Stimulated activated CD8-positive, alpha-beta memory T cell treated with anti-CD3 and anti-CD28 coated beads, Interleukin-15, amount 100 ng/mL, for 1 hour (primary cell): ENCODE data around the gene TMEM121B.

Experiments
- DNase-seq: peaks from one replicate; pipeline ENCODE4 v3.0.0-alpha.2; 2020; ENCODE audit warnings: low read depth

The TMEM121B gene

DNA sequence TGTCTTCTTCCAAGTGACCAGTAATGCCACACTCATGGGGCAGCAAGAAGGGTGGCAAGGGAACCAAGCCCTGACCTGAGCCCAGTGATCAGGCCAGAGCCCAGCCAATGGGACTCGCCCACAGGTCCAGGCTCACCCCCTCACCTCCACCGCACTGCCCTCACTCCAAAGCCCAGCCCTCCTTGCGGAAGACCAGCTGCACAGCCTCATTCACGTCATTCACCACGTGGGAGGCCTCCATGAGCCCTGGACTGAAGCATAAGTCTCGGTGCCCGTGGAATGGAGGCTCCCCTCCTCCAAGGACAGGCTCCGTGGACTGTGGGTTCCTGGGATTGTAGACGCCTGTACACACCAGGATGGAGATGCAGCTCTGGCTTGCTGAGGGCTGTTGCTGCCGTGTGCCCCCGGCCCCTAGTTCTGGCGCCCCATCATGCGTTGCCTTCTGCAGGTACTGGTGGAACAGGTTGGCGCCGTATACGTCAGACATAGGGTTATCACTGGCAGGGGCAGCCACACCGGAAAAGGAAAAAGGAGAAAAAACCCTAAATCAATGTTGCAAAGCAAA lies 16.8 kb upstream of the TMEM121B start:
- DNase-seq: no peak

GRCh38 chr22:17137170-17137569 lies 16.0 kb upstream of the TMEM121B start:
- DNase-seq: no peak

- no peak for DNase-seq
These were observed 14.1 kb upstream of the TMEM121B start for GRCh38 chr22:17135153-17135760.

- DNase-seq: no peak
These were observed 12.0 kb upstream of the TMEM121B start for GRCh38 chr22:17133137-17133536.

- DNase-seq: no peak
These were observed 11.0 kb upstream of the TMEM121B start for GRCh38 chr22:17132112-17132511.

DNA sequence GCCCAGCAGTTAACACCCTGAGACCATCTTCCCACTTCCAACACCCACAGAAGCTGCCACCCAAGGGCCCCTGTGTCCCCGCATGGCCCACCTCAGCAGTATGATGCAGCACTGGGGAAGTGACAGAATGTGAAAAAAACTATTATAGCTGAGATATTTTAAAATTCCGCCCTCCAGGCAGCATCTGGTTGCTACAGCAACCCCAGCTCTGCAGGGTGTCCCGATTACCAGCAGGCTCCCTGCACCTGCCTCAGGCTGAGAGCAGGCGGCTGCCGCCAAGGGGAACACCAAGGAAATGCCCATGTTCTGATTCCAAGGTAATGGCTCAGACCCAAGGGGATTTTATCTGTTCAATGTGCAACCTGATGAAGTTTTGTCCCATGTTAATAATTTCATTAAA lies 10.5 kb upstream of the TMEM121B start:
- DNase-seq: no peak

- DNase-seq: no peak
These were observed 9.0 kb upstream of the TMEM121B start for GRCh38 chr22:17130199-17130598.

- no peak for DNase-seq
These were observed 388 bp downstream of the TMEM121B start for GRCh38 chr22:17120711-17121232.

DNA sequence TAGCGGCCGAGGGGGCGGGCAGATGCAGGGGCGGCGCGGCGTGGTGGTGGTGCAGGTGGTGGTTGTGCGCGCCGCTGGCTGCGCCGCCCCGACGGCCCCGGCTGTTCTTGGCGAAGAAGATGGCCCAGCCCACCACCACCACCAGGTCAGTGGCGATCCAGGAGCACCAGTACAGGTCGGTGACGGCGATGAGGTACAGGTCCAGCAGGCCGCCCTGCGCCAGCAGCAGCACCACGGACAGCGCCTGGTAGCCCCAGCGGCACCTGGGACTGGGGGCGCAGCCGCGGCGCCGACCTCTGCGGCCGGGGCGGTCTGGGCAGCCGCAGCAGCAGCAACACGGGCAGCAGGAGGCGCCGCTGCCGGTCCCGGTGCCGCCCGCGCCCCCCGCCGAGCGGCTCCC lies 879 bp downstream of the TMEM121B start:
- no peak for DNase-seq

- DNase-seq: no peak
These were observed 1.5 kb downstream of the TMEM121B start for GRCh38 chr22:17119481-17120202.

DNA sequence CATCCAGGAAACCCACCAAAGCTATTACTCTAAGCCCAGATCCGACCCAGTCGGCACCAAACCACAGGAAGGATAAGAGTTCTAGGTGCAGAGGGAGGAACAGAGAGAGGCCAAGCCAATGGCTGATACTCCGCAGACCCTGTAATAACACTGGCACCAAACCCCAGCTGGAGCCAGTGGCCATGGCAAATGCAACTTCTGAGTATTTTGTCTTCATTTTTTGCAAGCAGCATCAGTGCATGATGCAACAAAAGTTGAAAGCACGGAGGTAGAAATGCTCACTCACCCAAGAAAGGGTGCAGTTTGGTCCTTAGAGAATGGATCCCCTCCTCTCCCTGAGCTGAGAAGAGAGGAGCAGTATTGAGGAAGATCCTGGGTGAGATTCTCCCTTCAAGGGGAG lies 2.8 kb downstream of the TMEM121B start:
- DNase-seq: no peak

- no peak for DNase-seq
These were observed 3.3 kb downstream of the TMEM121B start for GRCh38 chr22:17117890-17118289.

- DNase-seq: no peak
These were observed 3.8 kb downstream of the TMEM121B start for GRCh38 chr22:17117400-17117799.

DNA sequence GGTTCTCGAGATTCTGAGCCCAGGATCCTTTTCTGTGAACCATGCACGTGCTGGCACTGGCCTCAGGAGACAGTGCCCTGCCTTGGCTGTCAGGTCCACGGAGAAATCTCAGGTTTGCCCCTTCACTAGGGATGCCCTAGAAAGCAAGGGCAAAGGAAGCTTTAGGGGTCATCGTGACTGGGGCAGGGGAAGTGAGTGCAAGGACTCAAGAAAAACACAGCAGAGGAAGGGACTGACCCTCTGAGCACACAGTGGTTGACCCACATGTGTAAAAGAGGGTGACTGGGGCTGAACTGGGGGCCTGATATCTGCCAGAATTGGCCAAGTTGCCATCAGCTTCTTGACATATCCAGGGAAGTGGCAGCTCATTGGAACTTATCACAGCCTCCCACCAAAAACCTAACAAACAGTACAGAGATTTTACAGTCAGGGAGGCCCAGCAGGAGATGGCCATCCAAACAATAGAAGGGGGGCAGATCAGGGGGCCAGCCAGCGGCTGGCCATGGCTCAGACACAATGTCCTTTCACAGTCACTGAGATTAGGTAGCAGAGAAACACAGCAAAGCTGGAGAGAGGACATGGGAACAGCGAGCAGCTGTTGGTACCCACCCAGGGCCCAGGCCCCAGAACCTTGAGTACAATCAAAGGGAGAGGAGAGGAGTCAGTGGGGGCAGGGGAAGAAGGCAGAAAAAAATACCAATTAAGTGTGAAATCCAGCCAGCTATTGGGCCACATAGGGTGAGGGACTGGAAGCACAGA lies 4.4 kb downstream of the TMEM121B start:
- DNase-seq: no peak

DNA sequence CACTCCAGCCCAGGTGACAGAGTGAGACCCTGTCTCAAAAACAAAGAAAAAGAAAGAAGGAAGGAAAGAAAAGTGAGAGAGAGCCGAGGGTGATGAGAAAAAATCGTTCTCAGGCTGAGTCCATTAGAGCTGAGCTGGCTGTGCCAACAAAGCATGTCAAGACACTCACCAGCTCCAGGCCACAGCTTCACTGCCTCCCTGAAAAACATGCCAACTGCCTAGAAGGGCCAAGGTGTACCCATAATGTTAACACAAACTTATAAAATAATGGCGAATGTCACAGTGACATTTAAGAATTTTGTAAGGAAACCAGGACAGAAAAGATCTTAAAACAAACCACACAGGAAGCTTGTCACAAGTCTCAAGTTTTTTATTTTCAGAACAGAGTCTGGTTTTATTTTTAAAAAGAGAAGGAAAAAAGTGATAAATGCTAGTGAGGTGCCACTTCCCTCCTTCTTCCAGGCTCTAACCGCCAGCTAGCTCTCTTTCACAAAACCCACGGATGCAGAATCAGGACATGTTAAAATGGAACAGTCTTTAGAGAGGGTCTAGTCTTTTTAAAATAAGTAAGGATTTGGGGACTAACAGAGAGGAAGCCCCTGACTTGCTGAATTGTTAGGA lies 5.1 kb downstream of the TMEM121B start:
- DNase-seq: no peak

- DNase-seq: no peak
These were observed 5.9 kb downstream of the TMEM121B start for GRCh38 chr22:17115236-17115635.

GRCh38 chr22:17114898-17115235 lies 6.3 kb downstream of the TMEM121B start:
- no peak for DNase-seq

DNA sequence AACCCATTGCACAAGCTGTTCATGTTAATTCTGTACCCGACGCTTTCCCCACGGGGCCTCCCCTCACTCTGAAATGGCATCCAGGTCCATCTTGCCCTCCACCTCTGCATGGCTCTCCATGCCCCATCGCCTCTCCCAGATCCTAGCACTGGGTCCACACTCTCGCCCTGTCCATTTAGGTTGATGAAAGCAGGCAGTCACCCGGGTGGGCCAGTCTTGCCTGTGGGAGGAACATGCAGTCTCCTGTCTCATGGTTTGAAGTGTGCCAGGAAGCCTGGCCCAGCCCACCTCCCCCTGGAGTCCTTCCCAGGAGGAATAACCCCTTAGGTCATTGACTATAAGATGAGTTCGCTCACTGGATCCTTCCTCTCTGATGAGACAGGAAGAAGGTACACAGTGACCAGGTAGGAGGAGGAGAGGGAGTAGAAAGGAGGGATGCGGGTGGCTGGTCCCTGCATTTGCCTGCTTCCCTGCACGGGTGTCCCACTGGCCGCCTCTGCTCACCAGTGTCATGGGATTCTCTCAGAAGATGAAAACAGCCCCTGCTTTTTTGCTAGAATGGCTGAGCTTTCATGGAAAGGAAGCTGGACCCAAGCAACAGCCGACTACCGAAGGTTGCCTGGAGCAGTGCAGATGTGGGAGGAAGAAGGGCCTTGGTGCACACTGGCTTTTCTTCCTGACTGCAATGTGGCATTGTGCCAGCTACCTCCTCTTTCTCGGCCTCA lies 6.8 kb downstream of the TMEM121B start:
- no peak for DNase-seq

DNA sequence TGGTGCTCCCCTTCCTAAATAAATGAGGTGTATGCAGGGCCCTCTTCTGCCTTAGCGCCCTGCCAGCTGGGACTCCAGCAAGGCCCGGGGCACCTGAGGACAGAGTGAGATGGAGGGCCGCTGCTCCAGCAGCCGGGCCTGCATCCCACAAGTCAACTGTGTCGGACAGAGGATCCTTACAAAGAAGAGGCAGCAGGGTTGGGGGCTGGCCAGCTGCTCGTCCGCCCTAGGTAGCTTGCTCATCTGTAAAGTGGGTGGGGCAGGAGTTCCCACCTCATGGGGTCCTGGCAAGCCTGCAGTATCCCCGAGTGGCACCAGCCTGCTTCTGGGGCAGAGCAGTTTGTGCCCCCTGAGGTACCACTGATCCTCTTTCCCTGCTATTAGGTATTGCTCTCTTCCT lies 7.6 kb downstream of the TMEM121B start:
- DNase-seq: no peak

DNA sequence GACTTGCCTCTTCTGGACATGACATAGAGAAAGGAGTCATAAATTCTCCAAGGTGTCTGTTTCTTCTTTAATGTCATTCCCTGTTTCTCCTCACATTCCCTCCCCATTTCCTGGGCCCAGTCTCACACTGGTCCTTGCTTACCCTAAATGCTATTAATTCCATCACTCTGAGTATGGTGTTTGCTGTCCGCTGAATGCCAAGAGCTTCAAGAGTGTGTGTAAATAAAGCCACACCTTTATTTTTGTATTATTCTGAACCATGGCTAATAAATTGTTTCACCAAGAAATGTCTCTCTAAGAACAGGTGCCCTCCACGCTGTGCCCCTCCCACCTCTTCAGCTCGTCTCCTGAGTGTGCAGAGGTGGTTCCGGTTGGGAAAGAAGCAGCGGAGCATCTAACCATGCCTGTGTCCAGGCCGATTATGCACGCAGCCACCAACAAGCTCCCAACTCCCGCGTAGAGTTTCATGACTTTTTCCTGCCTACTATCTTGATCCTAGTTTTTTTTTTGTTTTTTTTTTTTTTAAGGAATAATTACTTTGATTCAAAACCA lies 8.6 kb downstream of the TMEM121B start:
- no peak for DNase-seq

DNA sequence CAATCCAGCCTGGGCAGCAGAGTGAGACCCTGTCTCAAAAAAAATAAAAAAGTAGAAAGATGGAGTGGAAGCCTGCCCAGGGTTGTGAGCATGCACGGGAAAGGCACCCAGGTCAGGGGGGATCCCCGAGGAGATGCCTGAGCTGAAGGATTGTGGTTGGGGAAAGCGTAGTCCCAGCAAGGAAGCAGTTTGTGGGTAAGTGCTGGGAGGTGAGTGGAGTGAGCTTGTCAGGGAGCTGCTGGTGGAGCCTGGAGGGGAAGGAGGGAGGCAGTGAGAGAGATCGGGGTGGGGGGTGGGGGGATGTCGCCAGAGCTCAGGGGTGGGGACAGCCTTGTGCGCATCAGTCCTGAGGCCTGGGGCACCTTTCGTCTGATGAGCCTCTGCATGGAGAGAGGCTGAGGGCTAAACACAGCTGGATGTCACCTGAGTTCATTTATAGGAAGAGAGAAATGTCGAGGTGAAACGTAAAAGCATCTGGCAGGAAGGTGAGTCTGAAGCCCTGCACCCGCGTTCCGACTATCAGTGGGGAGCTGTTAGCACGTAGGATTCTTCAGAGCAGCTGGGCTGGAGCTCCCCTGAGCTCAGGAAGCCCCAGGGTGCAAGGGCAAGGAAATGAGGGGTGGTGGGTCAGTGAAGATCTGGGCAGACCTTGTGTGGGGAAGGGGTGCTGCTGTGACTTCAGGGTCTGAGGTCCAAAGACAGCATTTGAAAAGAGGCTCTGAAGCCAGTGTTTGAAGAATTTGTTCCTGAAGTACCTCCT lies 10.2 kb downstream of the TMEM121B start:
- no peak for DNase-seq
